H9 (cell line): ENCODE results near the gene KRT39. TPM values are rescaled to one million over a fixed set of nuclear protein-coding genes. Genes with fewer than 3 reads are reported as not detected.

Source experiments
- DNase-seq: peaks from one replicate; pipeline ENCODE4 v3.0.0-alpha.2; 2017
- H2AFZ ChIP-seq: one replicate; pipeline ENCODE4 v1.6.1; 2013; ENCODE audit warnings: mild to moderate bottlenecking, low read length, control low read depth, moderate library complexity
- H2AK5ac ChIP-seq: 2 replicates; pipeline ENCODE4 v1.6.1; 2013; ENCODE audit warnings: low read length, control low read depth, mixed read lengths; ENCODE audit not compliant: insufficient read length
- H2BK120ac ChIP-seq: one replicate; pipeline ENCODE4 v1.6.1; 2013; ENCODE audit warnings: low read depth, mild to moderate bottlenecking, low read length, control low read depth, inconsistent platforms; ENCODE audit not compliant: poor library complexity, severe bottlenecking
- H2BK12ac ChIP-seq: 2 replicates; pipeline ENCODE4 v1.6.1; 2013; ENCODE audit warnings: low read length, control low read depth, mixed read lengths, low read depth; ENCODE audit not compliant: insufficient read length
- H2BK15ac ChIP-seq: 2 replicates; pipeline ENCODE4 v1.6.1; 2013; ENCODE audit warnings: low read depth, low read length, control low read depth
- H2BK20ac ChIP-seq: one replicate; pipeline ENCODE4 v1.6.1; 2013; ENCODE audit warnings: low read depth, mild to moderate bottlenecking, low read length, control low read depth, inconsistent platforms; ENCODE audit not compliant: poor library complexity, severe bottlenecking
- H2BK5ac ChIP-seq: 2 replicates; pipeline ENCODE4 v1.6.1; 2013; ENCODE audit warnings: low read length, control low read depth, mixed read lengths; ENCODE audit not compliant: insufficient read length
- H3K14ac ChIP-seq: 2 replicates; pipeline ENCODE4 v1.6.1; 2013; ENCODE audit warnings: low read length, control low read depth; ENCODE audit not compliant: insufficient read depth
- H3K18ac ChIP-seq: 2 replicates; pipeline ENCODE4 v1.6.1; 2013; ENCODE audit warnings: low read depth, mild to moderate bottlenecking, mixed read lengths, low read length, control low read depth; ENCODE audit not compliant: insufficient read length
- H3K23ac ChIP-seq: 2 replicates; pipeline ENCODE4 v1.6.1; 2013; ENCODE audit warnings: low read length, control low read depth, mixed read lengths, low read depth; ENCODE audit not compliant: insufficient read length
- H3K23me2 ChIP-seq: 2 replicates; pipeline ENCODE4 v1.6.1; 2013; ENCODE audit warnings: low read depth, mild to moderate bottlenecking, mixed read lengths, low read length, control low read depth; ENCODE audit not compliant: insufficient read length, poor library complexity, severe bottlenecking
- H3K27ac ChIP-seq: 2 replicates; pipeline ENCODE4 v1.5.1; 2013; ENCODE audit warnings: low read length, control low read depth, mixed read lengths, low read depth; ENCODE audit not compliant: insufficient read length
- H3K27me3 ChIP-seq: 2 replicates; pipeline ENCODE4 v1.6.1; 2013; ENCODE audit warnings: low read length, control low read depth, inconsistent platforms; ENCODE audit not compliant: insufficient read depth
- H3K4ac ChIP-seq: 2 replicates; pipeline ENCODE4 v1.6.1; 2013; ENCODE audit warnings: low read depth, mild to moderate bottlenecking, control low read depth, inconsistent platforms, low read length, moderate library complexity
- H3K4me1 ChIP-seq: 2 replicates; pipeline ENCODE4 v1.6.1; 2013; ENCODE audit warnings: low read length, control low read depth, inconsistent platforms; ENCODE audit not compliant: insufficient read depth
- H3K4me2 ChIP-seq: 2 replicates; pipeline ENCODE4 v1.6.1; 2013; ENCODE audit warnings: low read length, control low read depth, mixed read lengths; ENCODE audit not compliant: insufficient read length, insufficient read depth
- H3K56ac ChIP-seq: 2 replicates; pipeline ENCODE4 v1.6.1; 2013; ENCODE audit warnings: low read depth, mild to moderate bottlenecking, mixed read lengths, low read length, control low read depth; ENCODE audit not compliant: insufficient read length
- H3K79me1 ChIP-seq: 2 replicates; pipeline ENCODE4 v1.6.1; 2013; ENCODE audit warnings: low read depth, mild to moderate bottlenecking, moderate library complexity, low read length, control low read depth, inconsistent platforms; ENCODE audit not compliant: insufficient read depth, poor library complexity, severe bottlenecking
- H3K79me2 ChIP-seq: 2 replicates; pipeline ENCODE4 v1.6.1; 2013; ENCODE audit warnings: low read length, control low read depth, inconsistent platforms; ENCODE audit not compliant: insufficient read depth
- H3K9ac ChIP-seq: 2 replicates; pipeline ENCODE4 v1.6.1; 2013; ENCODE audit warnings: low read length, control low read depth, mixed read lengths; ENCODE audit not compliant: insufficient read length; ENCODE audit errors: extremely low read depth
- H3K9me3 ChIP-seq: one replicate; pipeline ENCODE4 v1.6.1; 2013; ENCODE audit warnings: low read depth, low read length, inconsistent platforms; ENCODE audit not compliant: control insufficient read depth
- H3T11ph ChIP-seq: one replicate; pipeline ENCODE4 v1.6.1; 2013; ENCODE audit warnings: mild to moderate bottlenecking, low read length, control low read depth, inconsistent platforms
- H4K20me1 ChIP-seq: one replicate; pipeline ENCODE4 v1.6.1; 2013; ENCODE audit not compliant: control insufficient read depth, insufficient read length, insufficient read depth
- H4K5ac ChIP-seq: 2 replicates; pipeline ENCODE4 v1.6.1; 2013; ENCODE audit warnings: low read depth, mild to moderate bottlenecking, mixed read lengths, low read length, control low read depth; ENCODE audit not compliant: insufficient read length
- H4K8ac ChIP-seq: replicated peaks from 2 replicates; pipeline ENCODE4 v1.6.1; 2013; ENCODE audit warnings: low read length, control low read depth, mixed read lengths, low read depth; ENCODE audit not compliant: insufficient read length
- H4K91ac ChIP-seq: 2 replicates; pipeline ENCODE4 v1.6.1; 2013; ENCODE audit warnings: low read depth, mild to moderate bottlenecking, moderate library complexity, mixed read lengths, low read length, control low read depth; ENCODE audit not compliant: insufficient read length
- H3K27ac Mint-ChIP-seq, 3 experiments: 2 replicates in 2 of 3; 3 replicates in 1 of 3; pipeline ENCODE4 v1.8.0; 2020 to 2021; ENCODE audit warnings: mixed read lengths in 3 of 3, mild to moderate bottlenecking in 1 of 3, moderate library complexity in 1 of 3
- H3K27me3 Mint-ChIP-seq: 2 replicates; pipeline ENCODE4 v1.8.0; 2021; ENCODE audit warnings: low read depth, mild to moderate bottlenecking, moderate library complexity, mixed read lengths
- H3K36me3 Mint-ChIP-seq, 3 experiments: 2 replicates in 2 of 3; 3 replicates in 1 of 3; pipeline ENCODE4 v1.8.0; 2020 to 2021; ENCODE audit warnings: low read depth in 3 of 3, mixed read lengths in 3 of 3; ENCODE audit not compliant: insufficient read depth in 1 of 3
- H3K4me1 Mint-ChIP-seq, 2 experiments: 2 replicates each; pipeline ENCODE4 v1.8.0; 2020; ENCODE audit warnings: mixed read lengths in 2 of 2
- H3K4me3 Mint-ChIP-seq, 2 experiments: 2 replicates in 1 of 2; 3 replicates in 1 of 2; pipeline ENCODE4 v1.8.0; 2020 to 2021; ENCODE audit warnings: mild to moderate bottlenecking in 2 of 2, mixed read lengths in 2 of 2, moderate library complexity in 1 of 2
- H3K9me3 Mint-ChIP-seq, 2 experiments: 2 replicates in 1 of 2; 3 replicates in 1 of 2; pipeline ENCODE4 v1.8.0; 2020; ENCODE audit warnings: mild to moderate bottlenecking in 2 of 2, mixed read lengths in 2 of 2, moderate library complexity in 1 of 2
- CTCF ChIP-seq: fragments of 200-600 bp; sonication (generic); conservative IDR thresholded peaks from 3 replicates; pipeline ENCODE4 v1.8.0; 2021; ENCODE audit warnings: antibody characterized with exemption, mild to moderate bottlenecking
- WGBS: extraction: QIAGEN DNeasy Blood & Tissue Kit; methylation state at CpG from one replicate; pipeline ENCODE4 v1.1.7; 2013; ENCODE audit warnings: missing lambda C conversion rate, low lambda C conversion rate, mixed read lengths; ENCODE audit not compliant: insufficient read length; ENCODE audit errors: extremely low coverage; 5-methylcytosine and 5-hydroxymethylcytosine counted together
- total RNA-seq: library from RNA; stranded (reverse); gene quantifications from 2 replicates; pipeline ENCODE4 v1.2.1, GENCODE V29; 2021

Gene KRT39
- total RNA-seq, 1 experiment from 2014 or later = not detected

GRCh38 chr17:40992666-40993065, 25.9 kb upstream of the KRT39 start:
- H3K18ac ChIP-seq = no peak overlapping the region
- no CpG with 5 or more reads among the region's 3 CpGs for WGBS
- TF ChIP-seq CTCF = no peak
- Mint-ChIP-seq H3K27ac (no peak overlapping the region), H3K9me3 (no peaks in the 10 kb centered on the region), H3K27me3 (no peaks in the 10 kb centered on the region; the same call in 1 of the 2 replicates), H3K36me3 (no peaks in the 10 kb centered on the region; a peak in 1 of 7 replicates), H3K4me1 (peaks cover 0 to 3% of the 10 kb centered on the region in 2 experiments; a peak in 1 of 4 replicates), H3K4me3 (no peak overlapping the region)
- no peaks in the 10 kb centered on the region for H3K27me3 ChIP-seq
- no peak overlapping the region for H3K56ac ChIP-seq
- H3K23me2 ChIP-seq = no peaks in the 10 kb centered on the region
- H2BK20ac ChIP-seq = no peak overlapping the region
- no peak overlapping the region for H2AK5ac ChIP-seq
- H4K20me1 ChIP-seq = no peaks in the 10 kb centered on the region
- no peak overlapping the region for H3K4ac ChIP-seq
- no peaks in the 10 kb centered on the region for H3K79me1 ChIP-seq
- no peak overlapping the region for H3K27ac ChIP-seq
- DNase-seq = no peak
- H3K4me1 ChIP-seq = no peaks in the 10 kb centered on the region
- no peak overlapping the region for H3K4me2 ChIP-seq
- no peak overlapping the region for H4K8ac ChIP-seq
- H4K91ac ChIP-seq = no peak overlapping the region
- no peak overlapping the region for H2BK5ac ChIP-seq
- no peak overlapping the region for H3K9ac ChIP-seq
- no peak overlapping the region for H2AFZ ChIP-seq
- no peaks in the 10 kb centered on the region for H3K79me2 ChIP-seq
- no peak overlapping the region for H3T11ph ChIP-seq
- no peak overlapping the region for H2BK15ac ChIP-seq
- no peak overlapping the region for H2BK12ac ChIP-seq
- H2BK120ac ChIP-seq = no peak overlapping the region
- H3K14ac ChIP-seq = no peak overlapping the region
- H3K9me3 ChIP-seq = no peaks in the 10 kb centered on the region
- no peak overlapping the region for H4K5ac ChIP-seq
- H3K23ac ChIP-seq = no peak overlapping the region
